ENCODE results near the gene TANC1.

DNA sequence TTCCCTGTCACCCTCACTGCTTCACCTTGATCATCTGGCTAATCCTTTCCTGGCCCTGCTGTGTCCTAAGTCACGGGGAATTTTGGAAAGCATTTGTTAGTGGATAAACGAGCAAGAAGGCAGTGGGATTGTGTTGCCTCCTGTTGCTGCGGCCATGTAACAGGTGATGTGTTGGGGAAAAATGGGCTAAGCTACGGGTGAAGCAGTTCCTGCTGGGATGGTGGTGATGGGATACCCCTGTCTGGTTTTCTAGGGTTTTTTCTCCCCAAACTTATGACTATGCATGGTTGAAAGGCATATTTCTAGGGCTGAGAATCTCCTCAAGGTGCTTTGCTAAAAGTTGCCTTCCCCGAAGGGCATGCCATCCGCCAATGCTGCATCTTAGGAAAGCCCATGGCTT, 249.9 kb downstream of the TANC1 start:
- TF ChIP-seq, protein P1, sequence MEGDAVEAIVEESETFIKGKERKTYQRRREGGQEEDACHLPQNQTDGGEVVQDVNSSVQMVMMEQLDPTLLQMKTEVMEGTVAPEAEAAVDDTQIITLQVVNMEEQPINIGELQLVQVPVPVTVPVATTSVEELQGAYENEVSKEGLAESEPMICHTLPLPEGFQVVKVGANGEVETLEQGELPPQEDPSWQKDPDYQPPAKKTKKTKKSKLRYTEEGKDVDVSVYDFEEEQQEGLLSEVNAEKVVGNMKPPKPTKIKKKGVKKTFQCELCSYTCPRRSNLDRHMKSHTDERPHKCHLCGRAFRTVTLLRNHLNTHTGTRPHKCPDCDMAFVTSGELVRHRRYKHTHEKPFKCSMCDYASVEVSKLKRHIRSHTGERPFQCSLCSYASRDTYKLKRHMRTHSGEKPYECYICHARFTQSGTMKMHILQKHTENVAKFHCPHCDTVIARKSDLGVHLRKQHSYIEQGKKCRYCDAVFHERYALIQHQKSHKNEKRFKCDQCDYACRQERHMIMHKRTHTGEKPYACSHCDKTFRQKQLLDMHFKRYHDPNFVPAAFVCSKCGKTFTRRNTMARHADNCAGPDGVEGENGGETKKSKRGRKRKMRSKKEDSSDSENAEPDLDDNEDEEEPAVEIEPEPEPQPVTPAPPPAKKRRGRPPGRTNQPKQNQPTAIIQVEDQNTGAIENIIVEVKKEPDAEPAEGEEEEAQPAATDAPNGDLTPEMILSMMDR (IDR thresholded peaks at IDR 0.05), result no peak
- TF ChIP-seq ZFX (IDR thresholded peaks at IDR 0.05; ENCODE audit: borderline replicate concordance), result no peak
